Sciatic nerve (tissue), 2 donors: ENCODE results near the gene ZFP3. TPM values are rescaled to one million over a fixed set of nuclear protein-coding genes. Genes with fewer than 3 reads are reported as not detected.
"Not testable (repeated sequence)": the region's sequence is repeated elsewhere in the genome, so short reads cannot be mapped to it uniquely, and the experiment has no call there.

ENCODE experiments used
- ATAC-seq: fragments of 200-7000 bp; cut with Tn5 transposase; one replicate; pipeline ENCODE4 v1.9.1; 2020; ENCODE audit warnings: mild to moderate bottlenecking, moderate library complexity
- DNase-seq: peaks from one replicate; pipeline ENCODE4 v3.0.0-alpha.2; 2020; ENCODE audit warnings: low spot score
- intact Hi-C: fragments of 100-400 bp; cut with DNase I; formaldehyde crosslinking; loops from one replicate; pipeline ENCODE4 v1.14.2; 2022
- total RNA-seq: library from RNA; stranded (reverse); fragmentation: NEBNext Ultra II Directional; extraction: Animal tissue kit (Norgen Biotek cat#: 25700); gene quantifications from one replicate; pipeline ENCODE4 v1.2.1, GENCODE V29; 2021
- donor health status: DM: no; HTN: no; CAD: no.
- donor health status: DM: no; HTN: no; CAD: no.

Gene ZFP3
- total RNA-seq, 1 donor from 2014 or later, result 6.6 TPM

- DNase-seq (no peak), ATAC-seq (peak; percentile 83)
- intact Hi-C loops, result loop anchor here (10.0 kb wide), 1 partner anchor 155 kb away; no protein-coding TSS in a partner anchor
These were observed 8.5 kb upstream of the ZFP3 start for GRCh38 chr17:5069724-5070123.

DNA sequence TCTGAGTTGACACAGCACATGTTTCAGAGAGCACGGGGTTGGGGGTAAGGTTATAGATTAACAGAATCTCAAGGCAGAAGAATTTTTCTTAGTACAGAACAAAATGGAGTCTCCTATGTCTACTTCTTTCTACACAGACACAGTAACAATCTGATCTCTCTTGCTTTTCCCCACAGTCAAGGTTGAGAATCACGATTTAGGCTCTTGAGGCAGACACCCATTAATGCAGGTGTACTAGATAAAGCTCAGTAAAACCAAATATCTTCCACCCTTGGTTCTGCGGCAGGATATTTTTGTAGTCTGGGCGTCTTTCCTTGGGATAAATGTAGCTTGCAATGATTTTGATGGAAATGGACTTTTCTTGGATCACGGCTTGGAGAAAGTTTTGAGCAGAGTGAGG lies 2.8 kb upstream of the ZFP3 start:
- DNase-seq, intact Hi-C loops, ATAC-seq: not testable (repeated sequence)

DNA sequence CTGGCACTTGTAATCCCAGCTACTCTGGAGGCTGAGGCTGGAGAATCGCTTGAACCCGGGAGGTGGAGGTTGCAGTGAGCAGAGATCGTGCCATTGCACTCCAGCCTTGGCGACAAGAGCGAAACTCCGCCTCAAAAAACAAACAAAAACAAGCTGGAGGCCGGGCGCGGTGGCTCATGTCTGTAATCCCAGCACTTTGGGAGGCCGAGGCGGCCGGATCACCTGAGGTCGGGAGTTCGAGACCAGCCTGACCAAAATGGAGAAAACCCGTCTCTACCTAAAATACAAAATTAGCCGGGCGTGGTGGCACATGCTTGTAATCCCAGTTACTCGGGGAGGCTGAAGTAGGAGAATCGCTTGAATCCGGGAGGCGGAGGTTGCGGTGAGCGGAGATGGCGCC lies 992 bp upstream of the ZFP3 start:
- intact Hi-C loops, DNase-seq, ATAC-seq: not testable (repeated sequence)

DNA sequence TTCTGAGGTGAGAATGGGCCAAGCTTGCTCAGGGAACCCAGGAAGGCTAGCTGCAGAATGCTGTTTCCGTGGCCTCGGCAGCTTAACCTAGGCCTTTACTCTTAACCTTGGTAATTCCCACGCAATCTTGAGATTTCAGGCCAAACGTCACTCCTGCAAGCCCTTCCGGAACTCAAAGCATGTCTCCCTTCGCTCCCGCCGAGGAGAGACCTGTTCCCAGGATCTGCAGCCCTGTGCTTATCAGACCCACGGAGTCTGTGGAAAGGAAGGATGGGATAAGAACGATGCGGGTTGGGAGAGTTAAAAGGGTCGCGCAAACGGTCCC lies 524 bp upstream of the ZFP3 start:
- ATAC-seq, result peak; percentile 72
- intact Hi-C loops, result no loop called here
- DNase-seq, result no peak

DNA sequence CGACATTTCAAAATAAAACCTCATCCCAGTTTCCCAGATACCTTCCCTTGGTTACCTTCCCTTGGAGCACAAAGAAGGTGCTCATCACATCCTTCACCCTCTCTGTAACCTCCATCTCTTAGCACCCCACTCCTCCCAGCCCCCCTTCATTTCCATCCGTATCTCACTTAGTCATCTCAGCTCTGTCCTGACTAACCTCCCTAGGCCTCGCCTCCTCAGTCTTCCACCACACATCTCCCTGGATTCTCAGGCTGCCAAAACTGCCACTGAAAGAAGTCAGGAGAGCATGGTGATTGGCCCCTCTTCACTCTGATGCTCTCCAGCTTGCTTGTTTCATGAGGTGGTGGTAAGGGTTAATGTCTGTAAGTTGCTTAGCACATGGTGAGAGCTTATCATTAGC lies 2.3 kb downstream of the ZFP3 start:
- no peak for ATAC-seq
- no peak for DNase-seq
- intact Hi-C loops, result no loop called here

DNA sequence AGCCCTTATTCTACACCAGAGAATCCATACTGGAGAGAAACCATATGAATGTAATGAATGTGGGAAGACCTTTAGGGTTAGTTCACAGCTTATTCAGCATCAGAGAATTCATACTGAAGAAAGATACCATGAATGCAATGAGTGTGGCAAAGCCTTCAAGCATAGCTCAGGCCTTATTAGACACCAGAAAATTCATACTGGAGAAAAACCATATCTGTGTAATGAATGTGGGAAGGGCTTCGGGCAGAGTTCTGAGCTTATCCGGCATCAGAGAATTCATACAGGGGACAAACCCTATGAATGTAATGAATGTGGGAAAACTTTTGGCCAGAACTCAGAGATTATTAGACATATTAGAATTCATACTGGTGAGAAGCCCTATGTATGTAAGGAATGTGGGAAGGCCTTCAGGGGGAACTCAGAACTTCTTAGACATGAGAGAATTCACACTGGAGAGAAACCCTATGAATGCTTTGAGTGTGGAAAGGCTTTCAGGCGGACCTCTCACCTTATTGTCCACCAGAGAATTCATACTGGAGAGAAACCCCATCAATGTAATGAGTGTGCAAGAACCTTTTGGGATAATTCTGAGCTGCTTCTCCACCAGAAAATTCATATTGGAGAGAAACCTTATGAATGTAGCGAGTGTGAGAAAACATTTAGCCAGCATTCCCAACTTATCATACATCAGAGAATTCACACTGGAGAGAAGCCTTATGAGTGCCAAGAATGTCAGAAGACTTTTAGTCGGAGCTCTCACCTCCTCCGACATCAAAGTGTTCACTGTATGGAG lies 14.1 kb downstream of the ZFP3 start:
- DNase-seq (no peak), ATAC-seq (no peak)
- intact Hi-C loops, result no loop called here

- no peak for ATAC-seq
- no peak for DNase-seq
- intact Hi-C loops, result no loop called here
These were observed 18.4 kb downstream of the ZFP3 start for GRCh38 chr17:5096731-5097100.

GRCh38 chr17:5097101-5097834 lies 19.0 kb downstream of the ZFP3 start:
- DNase-seq (no peak), ATAC-seq (peak; percentile 78)
- intact Hi-C loops, result no loop called here

- no peak for ATAC-seq
- intact Hi-C loops, result no loop called here
- no peak for DNase-seq
These were observed 21.0 kb downstream of the ZFP3 start for GRCh38 chr17:5099271-5099670.

GRCh38 chr17:5100832-5101231 lies 22.6 kb downstream of the ZFP3 start:
- ATAC-seq, result no peak
- DNase-seq, result no peak
- intact Hi-C loops, result no loop called here

DNA sequence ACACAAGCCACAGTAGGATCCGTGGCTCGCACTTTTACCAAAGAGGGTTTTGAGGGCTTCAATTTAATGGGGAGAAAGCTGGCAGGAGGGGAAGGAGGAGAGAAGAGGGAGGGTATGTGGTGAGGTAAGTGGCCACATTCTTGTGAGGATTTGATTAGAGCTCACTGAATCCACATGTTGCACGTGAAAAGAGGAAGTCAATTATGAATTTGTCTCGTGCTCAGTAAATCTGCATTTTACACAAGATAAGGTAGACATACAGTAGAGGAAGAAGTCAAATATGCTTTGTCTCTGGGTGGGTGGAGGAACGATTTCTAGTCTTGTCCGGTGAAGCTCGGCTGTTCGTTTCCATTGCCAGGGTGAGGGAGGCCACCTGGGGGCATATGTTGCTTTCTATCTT lies 32.5 kb downstream of the ZFP3 start:
- DNase-seq (peak; percentile 45), ATAC-seq (no peak)
- intact Hi-C loops, result no loop called here

GRCh38 chr17:5111402-5112204 lies 33.3 kb downstream of the ZFP3 start, which contains the start of gene ZNF232:
Gene ZNF232 (minus strand): TSS chr17:5111878. CDS start chr17:5111822, 56 bp downstream.
- DNase-seq, result peak; percentile 96
- peak; percentile 99 for ATAC-seq
- intact Hi-C loops, result no loop called here

GRCh38 chr17:5115673-5116651 lies 37.7 kb downstream of the ZFP3 start, which contains the start of gene USP6:
Gene USP6 (plus strand): TSS chr17:5116032. CDS start chr17:5130368, 14,336 bp downstream.
- intact Hi-C loops, result no loop called here
- ATAC-seq (no peak), DNase-seq (peak; percentile 52)

DNA sequence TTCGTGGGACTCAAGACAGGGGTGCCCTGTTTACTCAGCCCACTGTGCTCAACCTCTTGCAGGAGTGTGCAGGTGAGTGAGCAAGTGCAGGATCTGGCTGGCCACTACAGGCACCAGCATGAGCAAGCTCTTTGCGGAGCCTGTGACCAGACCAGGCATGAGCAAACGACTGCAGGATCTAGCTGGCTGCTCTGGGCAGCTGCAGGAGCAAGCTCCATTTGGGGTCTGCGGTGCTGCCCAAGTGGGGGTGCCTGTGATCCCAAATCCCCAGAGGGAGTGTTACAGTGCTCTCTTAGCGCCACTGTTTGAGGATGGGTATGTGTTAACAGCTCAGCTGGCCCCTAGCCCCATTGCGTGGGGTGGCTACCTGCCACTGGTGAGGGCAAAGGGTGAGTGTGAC lies 40.0 kb downstream of the ZFP3 start:
- DNase-seq, result peak; percentile 34
- ATAC-seq, result no peak
- intact Hi-C loops, result no loop called here

GRCh38 chr17:5120036-5120435 lies 41.8 kb downstream of the ZFP3 start:
- intact Hi-C loops, result no loop called here
- peak; percentile 35 for DNase-seq

GRCh38 chr17:5120436-5121185 lies 42.3 kb downstream of the ZFP3 start:
- intact Hi-C loops, result not testable (repeated sequence)
- peak; percentile 25 for DNase-seq

More at GRCh38 chr17:5120036-5120435, 41.8 kb downstream of the ZFP3 start:
- ATAC-seq, result no peak

GRCh38 chr17:5121186-5121841 lies 43.0 kb downstream of the ZFP3 start:
- ATAC-seq (no peak), DNase-seq (peak; percentile 40)
- intact Hi-C loops, result no loop called here

More at GRCh38 chr17:5120436-5121185, 42.3 kb downstream of the ZFP3 start:
- not testable (repeated sequence) for ATAC-seq
